Ectodermal cell (in vitro differentiated cells): ENCODE results near the gene SLC29A1.
"Not testable (repeated sequence)": the region's sequence is repeated elsewhere in the genome, so short reads cannot be mapped to it uniquely, and the experiment has no call there.

Experiments
- H3K27ac ChIP-seq: 2 replicates; pipeline ENCODE4 v1.7.0; 2013; ENCODE audit warnings: mild to moderate bottlenecking, low read depth, low read length; ENCODE audit not compliant: insufficient read depth, poor library complexity, severe bottlenecking
- H3K27me3 ChIP-seq: 2 replicates; pipeline ENCODE4 v1.7.0; 2013; ENCODE audit warnings: mild to moderate bottlenecking, low read length; ENCODE audit not compliant: insufficient read depth, control insufficient read depth, poor library complexity, severe bottlenecking
- H3K36me3 ChIP-seq: one replicate; pipeline ENCODE4 v1.7.0; 2013; ENCODE audit warnings: low read length; ENCODE audit not compliant: control insufficient read depth, insufficient read depth
- H3K4me1 ChIP-seq: one replicate; pipeline ENCODE4 v1.7.0; 2013; ENCODE audit warnings: low read length; ENCODE audit not compliant: control insufficient read depth, insufficient read depth
- H3K4me3 ChIP-seq: 2 replicates; pipeline ENCODE4 v1.7.0; 2013; ENCODE audit warnings: low read depth, low read length, control low read depth; ENCODE audit not compliant: insufficient read depth
- H3K9me3 ChIP-seq: 2 replicates; pipeline ENCODE4 v1.7.0; 2013; ENCODE audit warnings: mild to moderate bottlenecking, low read length, moderate library complexity; ENCODE audit not compliant: control insufficient read depth
- WGBS, 2 experiments: methylation state at CpG; one replicate each; pipeline ENCODE4 v1.1.7; 2013; ENCODE audit warnings: missing lambda C conversion rate in 2 of 2; 5-methylcytosine and 5-hydroxymethylcytosine counted together

SLC29A1 gene

DNA sequence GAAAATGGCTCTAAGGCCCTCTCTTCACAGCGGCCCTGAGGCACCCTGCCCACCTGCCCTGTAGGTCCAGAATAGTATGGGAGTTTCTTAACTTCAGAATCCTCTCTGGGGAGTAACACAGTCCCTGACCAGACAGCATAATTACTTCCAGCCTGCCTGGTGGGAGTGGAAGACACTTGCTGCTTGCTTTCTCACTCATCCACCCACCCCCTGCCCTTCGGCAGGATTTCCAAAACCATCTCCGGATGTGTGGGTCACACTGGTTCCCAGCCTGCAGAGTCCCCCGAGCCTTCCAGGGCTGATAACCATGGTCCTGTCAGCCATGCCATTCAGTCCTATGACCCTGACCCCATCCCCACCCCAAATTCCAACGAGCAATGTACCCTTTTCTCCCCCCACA, 5.4 kb downstream of the SLC29A1 start:
- H3K27me3 ChIP-seq: no peaks in the 10 kb centered on the region
- H3K9me3 ChIP-seq: no peaks in the 10 kb centered on the region
- WGBS, 2 experiments: 82 to 83% methylated on average over 5 of the region's 5 CpGs
- H3K4me3 ChIP-seq: no peak overlapping the region
- no peak overlapping the region for H3K27ac ChIP-seq
- peaks cover 12% of the 10 kb centered on the region for H3K36me3 ChIP-seq
- H3K4me1 ChIP-seq: peaks cover 31% of the 10 kb centered on the region

DNA sequence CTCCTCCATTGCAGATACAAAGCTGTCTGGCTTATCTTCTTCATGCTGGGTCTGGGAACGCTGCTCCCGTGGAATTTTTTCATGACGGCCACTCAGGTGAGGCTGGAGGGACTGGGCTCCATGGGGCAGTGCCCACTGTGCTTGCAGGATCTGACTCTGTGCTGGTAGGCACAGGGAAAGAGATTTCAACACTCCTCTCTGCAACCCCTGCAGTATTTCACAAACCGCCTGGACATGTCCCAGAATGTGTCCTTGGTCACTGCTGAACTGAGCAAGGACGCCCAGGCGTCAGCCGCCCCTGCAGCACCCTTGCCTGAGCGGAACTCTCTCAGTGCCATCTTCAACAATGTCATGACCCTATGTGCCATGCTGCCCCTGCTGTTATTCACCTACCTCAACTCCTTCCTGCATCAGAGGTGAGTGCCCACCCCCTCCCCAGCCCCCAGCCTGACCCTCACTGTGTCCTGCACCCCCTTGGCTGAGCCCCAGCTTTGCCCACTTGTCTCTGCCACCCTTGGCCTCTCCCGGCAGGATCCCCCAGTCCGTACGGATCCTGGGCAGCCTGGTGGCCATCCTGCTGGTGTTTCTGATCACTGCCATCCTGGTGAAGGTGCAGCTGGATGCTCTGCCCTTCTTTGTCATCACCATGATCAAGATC, 6.1 kb downstream of the SLC29A1 start:
- H3K4me3 ChIP-seq: no peak overlapping the region
- H3K4me1 ChIP-seq: peaks cover 31% of the 10 kb centered on the region
- peaks cover 12% of the 10 kb centered on the region for H3K36me3 ChIP-seq
- H3K27ac ChIP-seq: no peak overlapping the region
- 94 to 95% methylated on average over 11 of the region's 11 CpGs for WGBS, 2 experiments
- no peaks in the 10 kb centered on the region for H3K27me3 ChIP-seq
- H3K9me3 ChIP-seq: no peaks in the 10 kb centered on the region

DNA sequence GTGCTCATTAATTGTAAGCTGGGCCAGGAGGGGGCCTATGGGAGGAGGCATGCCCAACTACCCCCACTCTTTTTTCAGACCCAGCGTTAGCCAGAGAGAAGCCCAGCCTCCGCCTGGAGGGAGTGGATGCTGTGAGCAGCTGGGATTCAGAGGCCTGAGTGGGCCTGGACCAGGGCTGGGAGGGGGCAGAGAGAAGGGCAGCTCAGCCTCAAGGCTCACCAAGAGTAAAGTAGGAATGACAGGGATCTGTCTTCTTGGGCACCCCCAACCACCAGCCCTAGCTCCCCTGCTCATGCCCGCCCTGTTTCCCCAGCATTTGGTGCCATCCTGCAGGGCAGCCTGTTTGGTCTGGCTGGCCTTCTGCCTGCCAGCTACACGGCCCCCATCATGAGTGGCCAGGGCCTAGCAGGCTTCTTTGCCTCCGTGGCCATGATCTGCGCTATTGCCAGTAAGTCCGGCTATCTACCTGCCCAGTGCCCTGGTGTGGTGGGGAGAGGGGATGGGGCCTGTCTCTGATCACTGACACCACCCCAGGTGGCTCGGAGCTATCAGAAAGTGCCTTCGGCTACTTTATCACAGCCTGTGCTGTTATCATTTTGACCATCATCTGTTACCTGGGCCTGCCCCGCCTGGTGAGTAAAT, 6.8 kb downstream of the SLC29A1 start:
- Histone ChIP-seq H3K9me3 (no peaks in the 10 kb centered on the region), H3K4me3 (no peak overlapping the region), H3K4me1 (peaks cover 28% of the 10 kb centered on the region), H3K27ac (no peak overlapping the region), H3K27me3 (no peaks in the 10 kb centered on the region), H3K36me3 (peaks cover 12% of the 10 kb centered on the region)
- WGBS, 2 experiments: 92 to 93% methylated on average over 10 of the region's 10 CpGs

DNA sequence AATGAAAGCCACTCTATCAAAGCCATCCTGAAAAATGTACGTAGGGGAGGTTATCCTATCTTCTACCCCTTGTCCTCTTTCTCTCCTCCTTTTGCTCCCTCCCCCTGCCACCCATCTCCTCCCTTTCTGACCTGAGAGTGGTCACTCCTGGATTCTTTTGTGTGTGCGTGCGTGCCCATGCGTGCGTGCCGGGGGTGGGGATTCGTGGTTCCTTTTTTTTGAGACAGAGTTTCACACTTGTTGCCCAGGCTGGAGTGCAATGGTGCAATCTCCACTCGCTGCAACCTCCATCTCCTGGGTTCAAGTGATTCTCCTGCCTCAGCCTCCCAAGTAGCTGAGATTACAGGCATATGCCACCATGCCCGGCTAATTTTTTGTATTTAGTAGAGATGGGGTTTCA, 8.0 kb downstream of the SLC29A1 start:
- H3K27ac ChIP-seq, H3K9me3 ChIP-seq, H3K27me3 ChIP-seq, H3K4me3 ChIP-seq: not testable (repeated sequence)
- H3K36me3 ChIP-seq: peaks cover 12% of the 10 kb centered on the region
- H3K4me1 ChIP-seq: peaks cover 18% of the 10 kb centered on the region
- 93 to 95% methylated on average over 9 of the region's 9 CpGs for WGBS, 2 experiments

DNA sequence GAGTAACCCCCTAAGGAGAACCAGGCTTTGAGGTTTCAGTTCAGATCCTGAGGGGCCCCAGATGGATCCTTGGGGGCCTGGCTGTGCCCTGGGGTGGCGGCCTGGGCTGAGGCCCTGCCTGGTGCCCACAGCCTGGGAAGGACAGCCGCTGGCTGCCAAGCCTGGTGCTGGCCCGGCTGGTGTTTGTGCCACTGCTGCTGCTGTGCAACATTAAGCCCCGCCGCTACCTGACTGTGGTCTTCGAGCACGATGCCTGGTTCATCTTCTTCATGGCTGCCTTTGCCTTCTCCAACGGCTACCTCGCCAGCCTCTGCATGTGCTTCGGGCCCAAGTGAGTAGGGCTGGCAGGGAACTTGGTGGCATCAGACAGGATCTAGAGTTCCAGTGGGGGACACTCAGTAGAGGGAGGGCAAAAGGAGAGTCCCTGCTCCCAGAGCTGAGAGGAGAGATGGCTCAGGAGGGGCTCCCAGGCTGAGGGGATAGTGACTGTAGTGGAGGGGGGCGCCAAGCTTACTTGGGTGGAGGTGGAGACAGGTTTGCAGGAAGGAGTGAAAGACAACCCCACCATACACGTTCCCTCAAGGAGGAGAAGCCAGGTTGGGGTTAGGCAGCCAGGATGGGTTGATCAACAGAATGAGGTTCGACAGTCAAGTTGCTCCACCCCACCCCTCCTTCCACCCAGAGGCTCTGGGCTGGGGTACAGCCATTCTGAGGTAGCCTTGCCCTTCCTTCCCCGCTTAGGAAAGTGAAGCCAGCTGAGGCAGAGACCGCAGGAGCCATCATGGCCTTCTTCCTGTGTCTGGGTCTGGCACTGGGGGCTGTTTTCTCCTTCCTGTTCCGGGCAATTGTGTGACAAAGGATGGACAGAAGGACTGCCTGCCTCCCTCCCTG, 9.5 kb downstream of the SLC29A1 start:
- no peaks in the 10 kb centered on the region for H3K27me3 ChIP-seq
- H3K36me3 ChIP-seq: peaks cover 12% of the 10 kb centered on the region
- H3K9me3 ChIP-seq: no peaks in the 10 kb centered on the region
- H3K4me3 ChIP-seq: no peak overlapping the region
- 91 to 93% methylated on average over 16 of the region's 16 CpGs for WGBS, 2 experiments
- H3K4me1 ChIP-seq: peaks cover 15% of the 10 kb centered on the region
- no peak overlapping the region for H3K27ac ChIP-seq

DNA sequence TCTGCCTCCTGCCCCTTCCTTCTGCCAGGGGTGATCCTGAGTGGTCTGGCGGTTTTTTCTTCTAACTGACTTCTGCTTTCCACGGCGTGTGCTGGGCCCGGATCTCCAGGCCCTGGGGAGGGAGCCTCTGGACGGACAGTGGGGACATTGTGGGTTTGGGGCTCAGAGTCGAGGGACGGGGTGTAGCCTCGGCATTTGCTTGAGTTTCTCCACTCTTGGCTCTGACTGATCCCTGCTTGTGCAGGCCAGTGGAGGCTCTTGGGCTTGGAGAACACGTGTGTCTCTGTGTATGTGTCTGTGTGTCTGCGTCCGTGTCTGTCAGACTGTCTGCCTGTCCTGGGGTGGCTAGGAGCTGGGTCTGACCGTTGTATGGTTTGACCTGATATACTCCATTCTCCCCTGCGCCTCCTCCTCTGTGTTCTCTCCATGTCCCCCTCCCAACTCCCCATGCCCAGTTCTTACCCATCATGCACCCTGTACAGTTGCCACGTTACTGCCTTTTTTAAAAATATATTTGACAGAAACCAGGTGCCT, 10.2 kb downstream of the SLC29A1 start:
- Histone ChIP-seq H3K27me3 (no peaks in the 10 kb centered on the region), H3K27ac (peak overlapping the region; percentile 30), H3K9me3 (no peaks in the 10 kb centered on the region), H3K4me3 (no peak overlapping the region), H3K4me1 (peaks cover 15% of the 10 kb centered on the region), H3K36me3 (peaks cover 12% of the 10 kb centered on the region)
- WGBS, 2 experiments: 90 to 94% methylated on average over 14 of the region's 14 CpGs

DNA sequence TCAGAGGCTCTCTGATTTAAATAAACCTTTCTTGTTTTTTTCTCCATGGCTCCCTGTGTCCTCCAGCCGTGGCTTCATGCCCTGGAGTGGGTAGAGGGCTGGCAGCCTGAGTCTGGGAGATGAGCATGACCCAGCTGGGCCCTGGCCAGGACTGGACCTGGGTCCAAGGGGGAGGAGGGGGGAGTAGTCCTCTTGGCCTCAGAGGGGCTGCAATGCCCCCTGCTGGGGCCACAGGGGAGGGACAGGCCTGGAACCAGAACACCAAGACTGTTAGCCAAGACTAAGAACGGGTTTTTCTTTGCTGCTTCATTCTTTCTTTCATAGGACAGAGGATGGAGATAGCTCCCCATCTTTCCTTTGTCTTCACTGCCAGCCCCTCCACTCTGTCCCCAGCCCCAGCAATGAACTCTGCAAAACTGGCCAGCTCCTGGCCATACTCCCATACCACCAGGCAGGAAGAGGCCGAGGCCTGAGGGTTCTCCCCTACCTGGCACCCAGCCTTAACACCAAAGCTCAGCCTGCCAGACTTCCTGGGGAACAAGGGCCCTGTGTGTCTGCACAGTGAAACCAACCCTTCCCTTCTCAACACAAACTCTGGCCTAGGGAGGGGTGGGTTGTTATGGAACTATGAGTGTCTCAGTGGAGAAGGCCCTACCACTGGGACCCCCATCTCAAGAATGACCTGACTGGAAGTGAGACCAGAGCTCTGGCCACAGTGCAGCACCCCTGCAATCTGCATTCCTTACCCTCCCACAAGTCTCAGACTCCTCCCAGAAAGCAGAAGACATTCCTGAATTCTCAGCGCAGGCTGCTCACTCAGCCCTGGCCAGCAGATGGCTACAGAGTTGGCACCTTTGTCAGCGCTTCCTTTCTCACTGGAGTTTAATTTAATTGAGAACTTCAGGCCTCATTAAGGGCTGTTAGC, 11.0 kb downstream of the SLC29A1 start:
- H3K27ac ChIP-seq: peak overlapping the region; percentile 84
- peaks cover 12% of the 10 kb centered on the region for H3K36me3 ChIP-seq
- peaks cover 15% of the 10 kb centered on the region for H3K4me1 ChIP-seq
- H3K9me3 ChIP-seq: no peaks in the 10 kb centered on the region
- H3K27me3 ChIP-seq: no peaks in the 10 kb centered on the region
- WGBS, 2 experiments: 62 to 63% methylated on average over 5 of the region's 5 CpGs
- H3K4me3 ChIP-seq: no peak overlapping the region

DNA sequence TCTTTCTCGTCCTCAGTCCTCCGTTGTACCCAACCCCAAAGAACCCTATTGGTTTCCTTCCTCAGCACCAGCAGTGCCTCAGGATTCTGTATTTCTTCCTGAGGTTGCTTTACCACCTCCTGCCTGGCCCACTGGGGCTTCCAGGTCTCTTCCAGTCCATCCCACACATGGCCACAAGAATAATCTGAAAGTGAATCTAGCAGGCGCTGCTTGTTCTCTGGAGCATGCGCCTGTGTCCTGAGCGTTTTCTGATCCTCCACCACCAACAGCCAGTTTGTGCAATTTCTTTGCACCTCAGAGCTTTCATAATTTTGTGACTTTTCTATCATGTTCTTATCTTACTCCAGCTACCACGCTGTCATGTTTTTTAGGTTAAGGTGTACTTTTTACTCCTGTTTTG, 11.9 kb downstream of the SLC29A1 start:
- H3K36me3 ChIP-seq: peaks cover 12% of the 10 kb centered on the region
- no peak overlapping the region for H3K4me3 ChIP-seq
- no peaks in the 10 kb centered on the region for H3K27me3 ChIP-seq
- no peaks in the 10 kb centered on the region for H3K9me3 ChIP-seq
- peaks cover 15% of the 10 kb centered on the region for H3K4me1 ChIP-seq
- 82% methylated on average over 6 of the region's 6 CpGs for WGBS, 2 experiments
- H3K27ac ChIP-seq: no peak overlapping the region

DNA sequence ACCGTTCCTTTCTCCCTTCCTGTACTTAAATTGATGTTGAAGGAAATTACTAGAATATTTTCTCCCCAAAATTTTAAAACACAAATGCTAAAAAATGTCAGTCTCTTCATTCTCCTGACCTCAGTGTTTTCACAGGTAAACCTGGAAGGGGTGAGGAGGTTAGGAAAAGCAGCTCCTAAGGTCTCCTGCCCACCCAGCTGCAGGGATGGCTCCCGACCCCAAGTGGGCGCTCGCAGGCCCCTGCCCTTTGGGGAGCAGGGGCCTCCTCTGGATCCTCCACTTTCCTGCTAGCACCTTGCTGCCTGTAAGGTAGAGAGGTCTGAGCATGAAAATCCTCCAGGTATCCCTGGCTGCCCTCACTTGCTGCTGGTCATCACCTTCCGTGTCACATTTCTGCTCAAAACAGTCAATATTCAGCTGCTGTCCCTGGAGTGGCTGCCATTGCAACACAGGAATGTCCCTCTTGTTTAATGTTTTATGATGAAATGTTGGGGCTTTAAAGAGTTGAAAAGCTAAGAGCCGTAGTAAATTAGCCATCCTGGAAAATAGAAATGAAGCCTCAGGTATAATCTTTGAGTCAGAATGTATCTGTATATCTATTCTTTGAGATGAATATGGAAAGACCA, 12.6 kb downstream of the SLC29A1 start:
- no peak overlapping the region for H3K27ac ChIP-seq
- H3K4me3 ChIP-seq: no peak overlapping the region
- peaks cover 12% of the 10 kb centered on the region for H3K36me3 ChIP-seq
- WGBS, 2 experiments: 88 to 93% methylated on average over 5 to 6 of the region's 6 CpGs
- H3K9me3 ChIP-seq: no peaks in the 10 kb centered on the region
- peaks cover 15% of the 10 kb centered on the region for H3K4me1 ChIP-seq
- no peaks in the 10 kb centered on the region for H3K27me3 ChIP-seq
